HG02973 (cell line): ENCODE data around the gene ARHGAP10.
"Not testable (repeated sequence)": the region's sequence is repeated elsewhere in the genome, so short reads cannot be mapped to it uniquely, and the experiment has no call there.

Source experiments
- ATAC-seq: cut with Tn5 transposase; IDR thresholded peaks from one replicate; pipeline ENCODE4 v1.9.1; 2021; ENCODE audit warnings: moderate library complexity; ENCODE audit not compliant: unreplicated experiment

The ARHGAP10 gene

DNA sequence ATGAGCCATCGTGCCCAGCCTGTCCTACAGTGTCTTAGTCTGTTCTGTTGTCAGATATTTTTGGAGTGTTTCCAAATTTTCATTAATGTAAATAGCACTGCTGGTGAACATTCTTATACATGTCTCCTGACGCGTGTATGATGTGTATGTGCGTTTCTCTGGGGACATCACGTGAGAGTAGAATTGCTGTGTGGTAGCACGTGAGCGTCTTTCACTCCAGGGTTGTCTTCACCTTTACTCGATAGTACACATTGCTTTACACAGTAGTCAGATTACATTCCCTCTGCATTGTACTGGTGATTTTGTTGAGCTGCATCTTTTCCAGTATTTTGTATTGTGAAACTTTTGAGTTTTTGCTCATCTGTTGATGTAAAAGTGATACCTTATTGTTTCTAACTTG lies 60.0 kb downstream of the ARHGAP10 start:
- ATAC-seq = no peak

DNA sequence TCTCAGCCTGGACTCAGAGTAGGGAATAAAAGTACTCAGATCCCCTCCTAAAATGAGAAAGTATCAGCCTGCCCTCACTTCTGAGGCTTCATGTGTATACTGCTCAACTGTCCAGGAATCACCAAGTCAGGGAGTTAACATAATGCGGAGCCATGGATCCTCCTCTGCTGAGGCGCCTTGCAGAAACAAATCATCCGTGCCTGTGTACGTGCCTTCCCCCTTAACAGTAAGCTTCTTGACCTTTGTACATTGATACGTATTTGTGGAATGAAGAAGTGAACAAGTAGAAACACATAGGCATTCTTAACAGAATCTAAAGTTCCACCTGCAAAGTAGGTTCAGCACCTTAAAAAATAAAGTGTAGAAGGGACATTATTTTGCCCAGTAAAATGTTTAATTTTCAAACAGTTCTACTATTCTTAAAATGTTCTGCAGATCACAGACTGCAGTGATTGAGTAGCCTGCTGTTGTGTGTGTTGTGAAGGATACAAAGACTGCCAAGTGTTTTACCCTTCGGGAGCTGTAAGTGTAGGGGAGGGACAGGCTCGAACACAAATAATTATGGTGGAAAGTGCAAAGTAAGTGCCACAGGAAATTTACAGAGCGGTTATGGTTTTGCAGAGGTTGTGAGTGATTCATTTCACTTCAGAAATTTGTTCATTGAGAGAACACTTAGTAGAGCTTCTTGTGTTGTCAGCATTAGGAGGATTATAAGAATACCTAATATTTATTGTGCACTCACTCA lies 61.9 kb downstream of the ARHGAP10 start:
- ATAC-seq = peak; percentile 34

DNA sequence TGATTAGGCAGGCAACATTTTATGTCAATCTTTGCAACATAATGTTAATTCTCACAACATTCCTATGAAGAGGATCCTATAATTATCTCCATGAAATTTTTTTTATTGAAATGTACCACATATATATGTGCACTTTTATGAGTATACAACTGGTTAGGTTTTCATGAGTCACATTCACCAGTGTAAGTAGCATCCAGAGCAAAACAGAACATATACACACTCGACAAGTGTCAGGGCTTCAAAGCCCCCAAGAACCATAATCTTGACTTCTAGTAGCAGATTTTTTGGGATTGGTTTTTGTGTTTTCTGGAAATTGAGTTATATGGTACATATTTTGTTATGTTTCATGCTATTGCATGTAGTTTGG lies 62.4 kb downstream of the ARHGAP10 start:
- ATAC-seq = no peak

DNA sequence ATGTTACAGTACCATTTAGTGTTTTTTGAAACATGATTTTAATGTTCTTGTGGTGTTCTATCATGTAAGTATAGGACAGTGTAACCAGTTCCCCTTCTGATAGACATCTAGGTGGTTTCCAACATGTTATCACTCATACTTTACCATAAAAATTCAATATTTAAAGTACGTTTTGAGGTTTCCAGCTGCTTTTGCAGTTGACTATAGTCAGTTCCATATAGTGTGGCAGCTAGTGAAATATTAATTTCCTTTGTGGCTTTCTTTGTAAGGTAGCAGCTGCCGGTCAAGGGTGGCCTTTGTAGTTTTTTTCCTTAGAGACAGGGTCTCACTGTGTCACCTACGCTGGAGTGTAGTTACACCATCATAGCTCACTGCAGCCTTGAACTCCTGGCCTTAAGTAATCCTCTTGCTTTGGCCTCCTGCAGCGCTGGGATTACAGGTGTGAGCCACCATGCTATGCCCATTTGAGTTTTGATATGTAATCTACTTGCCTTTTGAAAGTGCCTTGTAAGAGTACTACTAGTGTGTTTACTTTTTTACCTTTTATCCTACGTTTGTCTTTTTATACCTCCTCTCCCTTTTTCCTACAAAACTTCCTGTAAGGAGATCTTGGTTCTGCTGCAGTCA lies 63.0 kb downstream of the ARHGAP10 start:
- peak; percentile 87 for ATAC-seq

DNA sequence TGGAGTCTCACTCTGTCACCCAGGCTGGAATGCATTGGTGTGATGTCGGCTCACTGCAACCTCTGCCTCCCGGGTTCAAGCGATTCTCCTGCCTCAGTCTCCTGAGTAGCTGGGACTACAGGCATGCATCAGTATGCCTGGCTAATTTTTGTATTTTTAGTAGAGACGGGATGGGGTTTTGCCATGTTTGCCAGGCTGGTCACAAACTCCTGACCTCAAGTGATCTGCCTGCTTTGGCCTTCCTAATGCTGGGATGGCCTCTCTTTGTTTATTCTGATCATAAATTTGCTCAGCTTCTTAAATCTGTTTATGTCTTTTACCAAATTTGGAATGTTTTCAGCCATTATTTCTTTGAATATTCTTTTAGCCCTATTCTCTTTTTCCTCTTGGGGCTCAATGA lies 67.2 kb downstream of the ARHGAP10 start:
- not testable (repeated sequence) for ATAC-seq

DNA sequence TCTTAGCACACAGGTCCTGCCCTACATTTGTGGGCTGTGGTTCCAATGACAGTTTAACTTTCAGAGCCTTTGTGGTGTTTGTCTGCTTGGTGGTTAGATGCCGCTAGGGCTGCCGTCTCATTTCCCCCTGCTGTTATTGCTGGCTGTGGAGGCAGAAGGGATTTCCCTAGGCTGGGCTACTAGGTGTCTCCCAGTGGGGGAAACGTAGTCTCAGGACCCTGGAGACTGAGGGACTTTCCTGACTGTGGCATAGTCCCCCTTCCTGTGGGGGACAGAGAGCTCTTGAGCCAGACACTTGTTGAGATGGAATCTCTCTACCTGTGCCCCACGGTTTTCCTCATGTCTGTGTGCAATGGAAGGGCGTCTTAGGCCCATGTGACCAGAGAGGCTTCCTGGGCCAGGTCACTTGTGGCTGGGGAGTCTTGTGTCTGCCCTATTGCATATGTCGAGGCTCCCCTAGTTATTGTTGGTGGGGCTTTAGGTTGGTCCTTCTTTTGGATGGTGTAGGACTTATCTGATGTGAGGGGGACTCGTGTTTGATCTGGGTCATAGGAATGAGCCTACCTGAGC lies 68.2 kb downstream of the ARHGAP10 start:
- ATAC-seq = peak; percentile 98

DNA sequence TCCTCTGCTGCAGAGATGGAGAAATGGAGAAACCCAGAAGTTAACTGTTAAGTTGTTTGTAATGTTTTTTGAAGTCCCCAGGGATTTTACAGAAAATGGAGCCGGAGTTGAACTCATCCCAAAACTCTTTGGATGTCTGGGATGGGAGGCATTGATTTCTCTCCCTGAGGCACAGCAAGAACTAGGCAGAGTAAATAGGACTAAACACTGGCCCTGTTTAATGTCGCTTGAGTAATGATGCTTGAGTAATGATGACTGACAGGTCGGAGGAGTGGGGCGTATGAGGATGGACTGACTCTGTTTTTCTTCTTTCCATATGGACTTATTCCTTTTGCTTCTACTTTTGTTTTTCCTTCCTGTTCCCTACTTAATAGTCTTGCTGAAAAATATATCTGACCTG lies 69.9 kb downstream of the ARHGAP10 start:
- no peak for ATAC-seq

DNA sequence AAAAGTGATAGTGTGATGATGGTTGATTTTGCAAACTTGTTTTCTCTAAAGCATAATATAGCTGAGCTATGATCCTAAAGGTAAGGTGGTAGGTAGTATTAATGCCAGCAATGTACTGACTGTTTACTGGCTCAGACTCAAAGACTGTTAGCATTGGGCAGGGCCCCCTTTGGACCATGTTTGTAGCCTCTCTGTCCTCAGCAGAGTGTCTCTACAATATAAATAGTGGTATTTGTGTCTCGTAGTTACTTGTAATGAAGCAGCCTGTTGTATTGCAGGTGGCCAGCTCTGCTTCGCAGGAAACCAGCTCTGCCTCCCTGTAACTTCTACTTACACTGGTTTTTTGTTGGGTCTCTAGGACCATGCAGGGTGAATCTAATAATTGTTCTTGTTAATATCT lies 70.5 kb downstream of the ARHGAP10 start:
- no peak for ATAC-seq

DNA sequence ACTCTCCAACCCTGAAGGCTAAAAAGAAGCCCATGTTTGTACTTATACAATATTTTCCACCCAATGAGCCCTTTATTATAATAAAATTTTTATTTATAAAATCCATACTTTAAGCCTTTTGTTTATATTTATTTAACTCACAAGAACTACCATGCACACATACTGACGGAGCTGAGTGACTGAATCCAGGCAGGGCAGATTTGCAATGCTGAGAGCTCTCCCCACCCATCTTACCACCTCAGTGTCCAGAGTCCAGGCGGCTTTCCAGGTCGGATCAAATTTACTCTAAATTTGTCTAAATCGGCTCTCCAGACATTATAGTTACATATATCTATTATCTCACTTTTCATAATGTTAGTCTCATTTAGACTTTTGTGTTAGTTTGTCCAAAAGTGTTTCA lies 74.1 kb downstream of the ARHGAP10 start:
- ATAC-seq = no peak

DNA sequence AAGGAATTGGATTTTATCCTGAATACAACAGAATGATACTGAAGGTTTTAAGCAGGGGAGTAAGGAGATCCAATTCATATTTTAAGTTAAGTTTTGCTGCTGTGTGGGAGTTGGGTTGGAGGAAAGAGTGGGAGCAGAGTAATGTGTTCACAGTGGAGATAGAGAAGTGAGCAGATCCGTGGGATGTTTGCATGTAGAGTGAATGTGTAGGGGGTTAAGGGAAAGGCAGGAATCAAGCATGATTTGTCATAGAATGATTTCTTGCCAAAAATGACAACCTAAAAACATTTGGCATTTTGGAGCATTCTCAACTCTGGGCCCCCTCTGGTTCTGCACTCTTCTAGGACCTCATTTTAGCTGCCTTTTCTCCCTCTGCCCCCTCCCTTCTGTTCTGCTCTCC lies 76.6 kb downstream of the ARHGAP10 start:
- no peak for ATAC-seq

DNA sequence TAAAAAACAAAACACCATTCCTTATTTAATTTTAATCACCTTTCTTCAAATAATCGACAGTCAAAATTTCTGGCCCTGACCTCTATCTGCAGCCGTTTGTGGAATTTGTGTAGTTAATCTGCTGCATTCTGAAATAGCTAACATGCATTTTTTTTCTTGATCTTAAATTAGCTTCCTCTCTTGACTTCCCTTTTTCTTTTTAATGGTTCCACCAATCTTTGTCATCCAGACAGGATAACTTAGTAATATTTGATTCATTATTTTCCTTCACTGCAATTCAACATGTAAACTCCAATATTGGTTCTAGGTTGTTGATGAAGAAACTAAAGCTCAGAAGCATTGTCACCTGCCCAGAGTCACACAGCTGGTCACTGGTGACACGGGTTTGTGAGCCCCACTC lies 77.3 kb downstream of the ARHGAP10 start:
- no peak for ATAC-seq

DNA sequence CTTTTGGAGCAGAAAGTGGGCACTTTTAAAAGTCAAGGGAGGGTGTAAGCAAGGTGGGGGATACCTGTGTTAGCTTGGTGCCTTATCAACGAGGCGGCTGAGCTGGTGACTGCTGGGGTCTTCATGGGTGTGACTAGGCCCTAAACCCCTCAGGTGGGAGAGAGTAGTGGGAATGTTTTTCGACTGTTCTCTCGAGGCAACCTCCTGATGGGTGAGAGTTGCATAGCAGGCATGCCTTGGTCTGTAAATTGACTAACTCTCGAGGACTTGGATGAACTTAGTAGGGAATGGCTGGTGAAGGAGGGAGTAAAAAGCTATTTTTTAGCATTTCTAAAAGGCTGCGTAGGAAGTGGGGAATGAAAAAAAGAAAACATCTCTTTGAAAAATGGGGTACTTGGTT lies 80.0 kb downstream of the ARHGAP10 start:
- ATAC-seq = no peak

DNA sequence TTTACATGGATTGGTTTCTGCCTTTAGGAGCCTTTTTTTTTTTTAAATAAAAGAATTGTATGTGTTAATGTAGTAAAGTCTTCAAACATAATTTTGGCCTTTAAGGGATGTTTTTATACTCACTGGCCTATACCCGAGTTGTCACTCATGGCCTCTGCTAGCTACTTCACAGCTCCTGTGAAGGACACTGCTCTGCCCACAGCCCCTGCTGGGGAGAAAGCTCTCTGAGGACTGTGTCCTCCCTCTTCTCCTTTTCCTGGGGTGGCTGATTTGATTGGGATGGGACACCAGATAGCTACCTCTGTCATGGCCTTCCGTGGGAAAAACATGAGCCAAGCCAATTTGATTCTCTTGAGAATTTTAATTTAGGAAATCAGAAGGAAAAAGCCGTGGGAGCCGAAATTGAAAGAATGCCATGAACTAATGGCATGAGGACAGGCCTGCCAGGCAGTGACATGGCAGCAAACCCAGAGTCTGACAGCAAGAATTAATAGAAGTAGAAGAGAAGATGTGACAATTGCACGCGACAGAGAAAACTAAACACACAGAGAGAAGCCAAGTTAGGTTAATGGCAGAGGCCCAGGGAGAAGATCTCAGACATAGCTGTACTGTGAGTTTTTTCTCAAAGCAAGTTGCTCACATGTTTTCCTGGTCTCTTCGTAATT lies 81.4 kb downstream of the ARHGAP10 start:
- ATAC-seq = no peak

DNA sequence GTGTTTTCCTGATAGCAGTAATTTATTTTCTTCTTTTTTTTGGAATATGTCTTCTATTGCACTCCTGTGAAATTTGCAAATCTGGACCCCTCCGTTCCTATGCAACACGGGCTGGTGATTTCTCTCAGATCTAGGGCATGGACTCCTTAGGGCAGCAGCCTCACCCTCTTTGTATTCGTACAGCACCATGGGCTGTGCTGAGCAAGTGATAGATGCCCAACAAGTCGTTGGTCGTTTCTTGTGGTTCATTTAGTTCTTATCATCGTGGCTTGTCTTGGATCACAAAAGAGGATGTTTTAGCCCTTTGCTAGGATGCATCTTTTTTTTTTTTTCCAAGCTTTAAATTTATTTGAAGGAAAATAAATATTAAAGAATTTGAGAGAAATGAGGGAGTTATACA lies 82.1 kb downstream of the ARHGAP10 start:
- no peak for ATAC-seq

DNA sequence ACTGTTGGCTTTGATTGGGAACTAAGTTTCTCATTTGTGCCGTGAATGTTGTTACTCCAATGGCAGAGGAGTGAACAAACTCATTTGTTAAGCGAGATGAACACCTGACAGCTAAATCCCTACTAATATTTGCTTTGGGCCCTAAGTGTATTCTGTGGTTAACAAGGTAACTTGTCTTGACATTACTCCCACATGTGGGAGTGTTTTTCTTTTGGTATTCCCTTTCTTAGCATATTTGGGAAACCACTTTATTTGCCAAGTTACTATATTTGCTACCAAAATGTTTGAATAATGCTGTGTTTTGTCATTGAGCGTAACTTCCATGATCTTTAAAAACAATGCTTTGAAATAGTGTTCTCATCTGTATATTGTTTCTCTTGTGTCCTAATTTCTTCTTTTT lies 82.5 kb downstream of the ARHGAP10 start:
- no peak for ATAC-seq

DNA sequence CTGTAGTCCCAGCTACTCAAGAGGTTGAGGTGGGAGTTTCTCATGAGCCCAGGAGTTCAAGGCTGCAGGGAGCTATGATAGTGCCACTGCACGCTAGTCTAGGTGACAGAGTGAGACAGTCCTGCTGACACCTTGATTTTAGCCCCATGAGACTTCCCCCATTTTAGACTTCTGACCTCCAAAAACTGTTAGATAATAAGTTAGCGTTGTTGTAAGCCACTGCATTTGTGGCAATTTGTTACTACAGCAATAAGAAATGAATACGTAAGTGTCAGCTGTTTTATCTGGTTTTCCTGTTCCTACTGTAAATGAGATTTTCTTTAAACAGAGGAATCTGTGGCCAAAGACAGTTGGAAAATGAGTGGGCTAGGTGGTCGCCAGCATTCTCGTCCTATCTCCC lies 83.9 kb downstream of the ARHGAP10 start:
- ATAC-seq = no peak

DNA sequence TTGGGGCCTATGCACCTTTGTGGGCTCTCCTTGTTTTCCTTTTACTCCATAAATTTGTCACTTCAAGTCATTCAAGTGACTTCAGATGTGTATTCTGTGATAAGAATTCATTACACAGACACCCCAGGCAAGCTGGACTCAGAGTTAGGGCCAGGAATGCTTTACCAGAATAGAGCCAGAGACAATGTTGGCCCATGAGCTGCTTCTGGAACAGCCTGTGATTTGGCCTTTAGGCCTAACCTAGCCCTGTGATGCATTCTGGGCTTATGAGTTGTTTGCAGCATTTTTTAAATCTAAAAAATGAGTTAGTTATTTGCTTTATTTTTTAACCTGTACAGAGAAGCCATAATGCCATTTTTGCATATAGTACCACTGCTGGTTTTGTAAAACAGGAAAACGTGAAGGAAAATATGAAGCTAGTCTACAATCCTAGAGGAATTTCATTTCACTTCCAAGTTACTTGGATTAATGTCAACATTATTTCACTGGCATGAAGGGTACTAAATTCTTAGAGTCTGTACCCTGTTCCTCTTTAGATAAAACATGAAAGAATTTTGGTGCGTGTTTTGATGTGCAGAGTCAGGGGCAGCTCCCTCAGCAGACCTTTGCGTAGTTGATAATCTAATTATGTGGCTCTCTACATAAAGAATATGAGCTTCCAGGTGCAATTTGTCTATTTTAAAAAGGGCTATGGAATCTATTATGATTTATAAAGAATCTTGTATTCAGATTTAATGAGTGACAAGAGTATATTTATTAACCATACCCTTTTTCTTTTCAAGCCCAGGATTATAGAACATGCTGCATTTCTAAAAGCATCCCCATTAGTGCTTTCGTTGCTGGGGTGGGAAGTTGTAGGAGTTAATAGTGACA lies 84.7 kb downstream of the ARHGAP10 start:
- ATAC-seq = no peak

DNA sequence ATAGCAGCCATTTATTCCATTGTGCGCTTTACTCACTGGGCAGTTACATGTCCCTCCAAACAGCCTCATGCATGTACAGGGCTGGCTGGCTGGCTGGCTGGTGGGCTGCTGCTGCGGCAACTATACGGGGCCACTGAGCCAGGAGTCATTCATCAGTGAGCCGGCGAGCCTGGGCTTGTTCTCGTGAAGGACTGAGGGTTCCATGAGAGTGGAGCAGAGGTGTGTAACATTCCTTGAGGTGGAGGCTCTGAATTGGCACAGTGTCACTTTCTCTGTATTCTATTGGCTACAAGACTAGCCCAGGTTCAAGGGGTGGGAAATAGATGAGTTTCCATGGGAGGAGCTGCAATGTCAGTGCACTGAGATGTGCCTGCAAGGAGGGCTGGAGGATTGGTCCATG lies 89.1 kb downstream of the ARHGAP10 start:
- ATAC-seq = no peak

DNA sequence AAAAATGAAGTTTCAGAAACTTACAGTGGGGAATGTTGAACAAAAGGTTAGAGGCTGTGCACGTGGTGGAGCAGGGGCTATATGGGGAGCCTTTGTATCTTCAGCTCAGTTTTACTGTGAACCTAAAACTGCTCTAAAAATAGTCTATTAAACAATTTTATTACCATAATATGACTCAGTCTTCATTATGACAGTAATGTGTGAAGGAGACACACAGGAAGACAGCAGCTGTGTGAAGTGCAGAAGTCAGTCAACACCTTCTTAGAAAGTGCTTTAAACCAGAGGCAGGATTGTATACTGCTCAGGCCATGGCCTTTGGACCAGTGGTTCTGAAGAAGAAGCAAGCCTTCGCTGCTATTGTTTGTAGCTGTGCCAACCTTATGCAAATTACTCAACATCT lies 89.7 kb downstream of the ARHGAP10 start:
- peak; percentile 78 for ATAC-seq

DNA sequence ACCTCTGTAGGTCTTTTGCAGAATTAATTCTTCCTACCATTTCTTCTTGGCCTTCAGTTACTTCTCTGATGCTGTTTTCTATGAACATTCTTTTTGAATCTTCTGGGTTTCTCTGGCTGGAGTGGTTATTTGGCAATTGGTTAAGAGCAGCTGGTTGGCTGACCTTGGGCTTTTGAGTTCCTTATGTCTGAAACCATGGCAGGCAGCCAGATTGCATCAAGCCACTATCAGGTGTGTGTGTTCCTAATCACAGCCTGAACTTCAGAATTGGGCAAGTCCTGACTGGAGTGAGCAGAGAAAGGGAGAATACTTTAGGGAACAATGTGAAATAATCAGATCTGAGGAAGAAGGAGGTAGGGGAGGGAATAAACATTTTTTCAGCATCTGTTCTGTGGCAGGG lies 90.2 kb downstream of the ARHGAP10 start:
- no peak for ATAC-seq

DNA sequence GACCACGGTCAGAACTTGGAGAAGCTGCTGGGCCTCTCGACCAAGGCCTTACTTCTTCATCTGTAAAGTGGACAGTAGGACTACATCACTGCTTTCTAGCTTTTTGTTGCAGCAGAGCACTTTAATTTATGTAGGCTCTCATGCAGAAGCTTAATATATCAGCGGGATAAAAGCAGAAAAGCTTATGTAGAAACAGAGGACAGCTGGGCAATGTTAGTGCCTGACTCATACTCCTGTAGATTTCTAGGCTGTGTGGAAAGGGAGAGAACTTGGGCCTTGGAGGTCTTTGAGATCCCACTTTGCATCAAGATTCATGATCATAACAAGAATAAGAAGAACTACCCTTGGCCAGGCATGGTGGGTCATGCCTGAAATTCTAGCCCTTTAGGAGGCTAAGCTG lies 91.2 kb downstream of the ARHGAP10 start:
- no peak for ATAC-seq
